CD4-positive, alpha-beta T cell (primary cell): ENCODE measurements around the gene RASD2. TPM values are rescaled to one million over a fixed set of nuclear protein-coding genes. Genes with fewer than 3 reads are reported as not detected.
"Not testable (repeated sequence)": the region's sequence is repeated elsewhere in the genome, so short reads cannot be mapped to it uniquely, and the experiment has no call there.

ENCODE experiments used
- ATAC-seq: fragments of 200-7000 bp; cut with Tn5 transposase; one replicate; pipeline ENCODE4 v1.10.0; 2022; ENCODE audit warnings: mild to moderate bottlenecking; ENCODE audit not compliant: poor library complexity
- CTCF ChIA-PET: fragments of 350-600 bp; sonication (Branson Sonifier 250); formaldehyde crosslinking; loops from one replicate; lab custom pipeline; 2021; ENCODE audit warnings: antibody characterized with exemption, inconsistent platforms; lab: Charles Lee
- POLR2A ChIA-PET: fragments of 350-600 bp; sonication (Branson Sonifier 250); formaldehyde crosslinking; loops from one replicate; lab custom pipeline; 2021; ENCODE audit warnings: antibody characterized with exemption, inconsistent platforms; lab: Charles Lee
- DNase-seq, 14 experiments: peaks; one replicate each; pipeline ENCODE4 v3.0.0-alpha.2; 2013 to 2020; ENCODE audit warnings: mixed read lengths in 2 of 14
- H3K27ac ChIP-seq, 2 donors: one replicate each; pipeline versions ENCODE4 v1.5.1 to v1.7.0; 2013; ENCODE audit warnings: low read length in 2 of 2, low read depth in 1 of 2, mild to moderate bottlenecking in 1 of 2
- H3K27me3 ChIP-seq, 2 experiments: 1 replicate in 1 of 2; 2 replicates in 1 of 2; pipeline versions ENCODE4 v1.6.1 to v1.7.0; 2013; ENCODE audit warnings: low read length in 2 of 2, control low read depth in 1 of 2, mild to moderate bottlenecking in 1 of 2, moderate library complexity in 1 of 2; ENCODE audit not compliant: insufficient read depth in 2 of 2, control insufficient read depth in 1 of 2
- H3K36me3 ChIP-seq: one replicate; pipeline ENCODE4 v1.6.1; 2013; ENCODE audit warnings: low read length, control low read depth; ENCODE audit not compliant: insufficient read depth
- H3K4me1 ChIP-seq: one replicate; pipeline ENCODE4 v1.6.1; 2013; ENCODE audit warnings: low read length, control low read depth; ENCODE audit not compliant: insufficient read depth
- H3K4me3 ChIP-seq: one replicate; pipeline ENCODE4 v1.5.1; 2013; ENCODE audit warnings: mild to moderate bottlenecking, low read length, moderate library complexity
- H3K9me3 ChIP-seq, 2 experiments: 1 replicate in 1 of 2; 2 replicates in 1 of 2; pipeline versions ENCODE4 v1.6.1 to v1.7.0; 2013; ENCODE audit warnings: low read length in 2 of 2, mild to moderate bottlenecking in 2 of 2, control low read depth in 1 of 2, moderate library complexity in 1 of 2; ENCODE audit not compliant: control insufficient read depth in 1 of 2, insufficient read depth in 1 of 2
- H3K27ac Mint-ChIP-seq: one replicate; pipeline ENCODE4 v1.8.0; 2020; ENCODE audit warnings: mixed read lengths
- H3K27me3 Mint-ChIP-seq: one replicate; pipeline ENCODE4 v1.8.0; 2021; ENCODE audit warnings: mixed read lengths
- H3K36me3 Mint-ChIP-seq: one replicate; pipeline ENCODE4 v1.8.0; 2021; ENCODE audit warnings: low read depth, mixed read lengths
- H3K4me1 Mint-ChIP-seq: one replicate; pipeline ENCODE4 v1.8.0; 2021; ENCODE audit warnings: low read depth, mixed read lengths
- H3K4me3 Mint-ChIP-seq: one replicate; pipeline ENCODE4 v1.8.0; 2020; ENCODE audit warnings: mild to moderate bottlenecking, mixed read lengths
- H3K9me3 Mint-ChIP-seq: one replicate; pipeline ENCODE4 v1.8.0; 2020; ENCODE audit warnings: mixed read lengths
- intact Hi-C, 2 experiments: fragments of 100-400 bp; cut with DNase I in 1 of 2; cut with micrococcal nuclease in 1 of 2; formaldehyde crosslinking; loops; one replicate each; pipeline versions ENCODE4 v1.15.1 to v1.9.0; 2023 to 2025; cut with DNase I, micrococcal nuclease
- total RNA-seq, 174 experiments: library from RNA in 2 of 174; stranded (reverse) in 2 of 174; gene quantifications; one replicate each; pipeline ENCODE4 v1.2.3 and lab custom pipeline; 2021 to 2026
- TF ChIP-seq, protein P1 (sequence below): fragments of 200-600 bp; IDR thresholded peaks from one replicate; pipeline ENCODE4 v1.8.0; 2022; ENCODE audit warnings: antibody characterized with exemption, mild to moderate bottlenecking

Gene RASD2
- total RNA-seq, 2 experiments from 2014 or later: 1.4 to 1.6 TPM

DNA sequence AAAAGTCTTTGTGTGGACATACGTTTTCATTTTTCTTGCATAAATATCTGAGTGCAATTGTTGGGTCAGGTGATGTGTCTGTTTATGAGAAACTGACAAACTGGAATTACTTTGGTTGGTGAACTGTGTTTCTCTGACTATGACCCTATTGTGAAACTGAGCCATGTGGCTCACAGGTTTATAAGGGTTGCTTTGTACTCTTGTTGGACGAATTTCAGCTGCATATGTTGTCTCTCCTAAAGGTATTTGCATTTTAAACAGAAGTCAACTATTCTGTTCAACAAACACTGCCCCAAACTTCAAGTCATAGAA lies 34.4 kb upstream of the RASD2 start:
- Histone ChIP-seq H3K27ac (no peak overlapping the region), H3K36me3 (no peaks in the 10 kb centered on the region), H3K27me3 (peaks cover 9 to 10% of the 10 kb centered on the region in 2 experiments), H3K9me3 (peaks cover 0 to 4% of the 10 kb centered on the region in 2 experiments), H3K4me1 (no peaks in the 10 kb centered on the region), H3K4me3 (no peak overlapping the region)
- Mint-ChIP-seq H3K4me1 (no peaks in the 10 kb centered on the region), H3K4me3 (no peak overlapping the region), H3K27ac (no peak overlapping the region), H3K27me3 (peaks cover 10% of the 10 kb centered on the region), H3K9me3 (no peaks in the 10 kb centered on the region), H3K36me3 (no peaks in the 10 kb centered on the region)
- ChIA-PET POLR2A (no interaction called here), CTCF (no interaction called here)
- intact Hi-C loops: no loop called here
- ATAC-seq: no peak
- TF ChIP-seq, protein P1, sequence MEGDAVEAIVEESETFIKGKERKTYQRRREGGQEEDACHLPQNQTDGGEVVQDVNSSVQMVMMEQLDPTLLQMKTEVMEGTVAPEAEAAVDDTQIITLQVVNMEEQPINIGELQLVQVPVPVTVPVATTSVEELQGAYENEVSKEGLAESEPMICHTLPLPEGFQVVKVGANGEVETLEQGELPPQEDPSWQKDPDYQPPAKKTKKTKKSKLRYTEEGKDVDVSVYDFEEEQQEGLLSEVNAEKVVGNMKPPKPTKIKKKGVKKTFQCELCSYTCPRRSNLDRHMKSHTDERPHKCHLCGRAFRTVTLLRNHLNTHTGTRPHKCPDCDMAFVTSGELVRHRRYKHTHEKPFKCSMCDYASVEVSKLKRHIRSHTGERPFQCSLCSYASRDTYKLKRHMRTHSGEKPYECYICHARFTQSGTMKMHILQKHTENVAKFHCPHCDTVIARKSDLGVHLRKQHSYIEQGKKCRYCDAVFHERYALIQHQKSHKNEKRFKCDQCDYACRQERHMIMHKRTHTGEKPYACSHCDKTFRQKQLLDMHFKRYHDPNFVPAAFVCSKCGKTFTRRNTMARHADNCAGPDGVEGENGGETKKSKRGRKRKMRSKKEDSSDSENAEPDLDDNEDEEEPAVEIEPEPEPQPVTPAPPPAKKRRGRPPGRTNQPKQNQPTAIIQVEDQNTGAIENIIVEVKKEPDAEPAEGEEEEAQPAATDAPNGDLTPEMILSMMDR: no peak
- DNase-seq: no peak

DNA sequence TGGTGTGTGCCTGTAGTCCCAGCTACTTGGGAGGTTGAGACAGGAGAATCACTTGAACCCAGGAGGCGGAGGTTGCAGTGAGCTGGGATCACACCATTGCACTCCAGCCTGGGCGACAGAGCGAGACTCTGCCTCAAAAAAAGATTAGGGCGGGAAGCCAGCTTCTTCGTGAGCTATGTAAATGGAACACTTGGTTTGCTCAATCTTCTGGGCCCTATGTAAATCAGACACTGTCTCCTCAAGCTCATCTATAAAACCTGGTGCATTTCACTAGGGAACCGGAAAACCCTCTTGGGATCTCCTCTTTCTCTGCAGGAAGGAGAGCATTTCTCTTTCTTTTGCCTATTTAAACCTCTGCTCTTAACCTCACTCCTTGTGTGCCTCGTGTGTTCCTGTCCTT lies 32.8 kb upstream of the RASD2 start:
- DNase-seq, H3K4me1 ChIP-seq, H3K27ac Mint-ChIP-seq, H3K36me3 Mint-ChIP-seq, H3K27me3 ChIP-seq, intact Hi-C loops, H3K4me1 Mint-ChIP-seq, POLR2A ChIA-PET, H3K4me3 Mint-ChIP-seq, H3K9me3 ChIP-seq, H3K36me3 ChIP-seq, H3K9me3 Mint-ChIP-seq, ATAC-seq, H3K27ac ChIP-seq, CTCF ChIA-PET, H3K4me3 ChIP-seq: not testable (repeated sequence)
- peaks cover 18% of the 10 kb centered on the region for H3K27me3 Mint-ChIP-seq

DNA sequence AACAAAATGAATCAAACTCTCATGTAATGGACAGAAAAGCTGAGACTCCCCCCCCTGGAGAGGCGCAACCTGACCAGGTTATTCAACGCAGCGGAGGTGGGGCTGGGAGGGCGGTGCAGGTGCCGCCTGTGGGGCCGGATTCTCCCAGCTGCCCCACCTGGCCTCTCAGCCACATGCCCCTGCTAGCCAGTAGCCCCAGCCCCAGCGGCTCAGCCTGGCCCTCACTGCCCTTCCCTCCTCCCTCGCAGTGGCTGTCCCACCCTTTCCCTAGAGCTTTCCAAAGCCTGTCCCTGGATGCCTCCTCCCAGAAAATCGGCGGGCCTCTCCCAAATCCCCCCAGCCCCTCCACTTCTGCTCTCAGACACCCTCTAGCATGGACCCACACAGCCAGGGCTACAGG lies 31.2 kb upstream of the RASD2 start:
- no peak overlapping the region for H3K27ac Mint-ChIP-seq

DNA sequence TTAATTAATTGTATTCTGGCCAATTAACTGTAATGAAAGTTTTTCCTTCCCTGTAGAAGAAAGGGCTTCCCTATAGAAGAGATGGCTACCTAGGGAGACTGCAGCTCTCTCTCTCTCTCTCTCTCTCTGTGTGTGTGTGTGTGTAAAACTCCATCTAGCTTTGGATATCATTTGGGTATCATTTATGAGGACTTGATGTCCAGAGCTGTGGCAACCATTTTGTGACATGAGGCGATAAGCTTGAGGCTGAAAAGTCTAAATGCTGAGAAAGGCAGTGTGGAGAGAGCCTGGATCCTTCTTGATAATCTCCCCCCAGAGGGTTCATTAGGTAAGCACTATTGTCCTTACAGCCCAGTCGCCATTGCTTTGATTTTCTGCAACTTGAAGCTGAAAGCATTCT lies 30.7 kb upstream of the RASD2 start:
- Mint-ChIP-seq H3K4me1 (no peaks in the 10 kb centered on the region), H3K27ac (no peak overlapping the region), H3K36me3 (no peaks in the 10 kb centered on the region), H3K4me3 (no peak overlapping the region), H3K27me3 (peaks cover 21% of the 10 kb centered on the region), H3K9me3 (no peaks in the 10 kb centered on the region)
- TF ChIP-seq, protein P1: no peak
- DNase-seq (no peak), ATAC-seq (no peak)
- CTCF ChIA-PET: no interaction called here
- Histone ChIP-seq H3K4me1 (no peaks in the 10 kb centered on the region), H3K36me3 (no peaks in the 10 kb centered on the region), H3K27me3 (peaks cover 0 to 7% of the 10 kb centered on the region in 2 experiments), H3K4me3 (no peak overlapping the region), H3K9me3 (peaks cover 0 to 4% of the 10 kb centered on the region in 2 experiments), H3K27ac (no peak overlapping the region)
- intact Hi-C loops: no loop called here
- POLR2A ChIA-PET: no interaction called here

More for the DNA sequence above, 31.2 kb upstream of the RASD2 start:
- H3K27me3 Mint-ChIP-seq: peaks cover 21% of the 10 kb centered on the region
- ChIA-PET CTCF (interaction anchor here (0.5 kb wide), 1 partner anchor 1478 kb away, joined by 3 read pairs; no protein-coding TSS in a partner anchor), POLR2A (no interaction called here)
- H3K4me1 Mint-ChIP-seq: no peaks in the 10 kb centered on the region
- Histone ChIP-seq H3K36me3 (no peaks in the 10 kb centered on the region), H3K27ac (no peak overlapping the region), H3K4me3 (no peak overlapping the region), H3K4me1 (no peaks in the 10 kb centered on the region), H3K27me3 (peaks cover 0 to 7% of the 10 kb centered on the region in 2 experiments), H3K9me3 (peaks cover 0 to 4% of the 10 kb centered on the region in 2 experiments)
- intact Hi-C loops: no loop called here
- no peaks in the 10 kb centered on the region for H3K9me3 Mint-ChIP-seq
- DNase-seq: no peak
- no peak overlapping the region for H3K4me3 Mint-ChIP-seq
- no peak for ATAC-seq
- H3K36me3 Mint-ChIP-seq: no peaks in the 10 kb centered on the region
- TF ChIP-seq, protein P1: no peak
